Stimulated activated CD4-positive, alpha-beta T cell treated with anti-CD3 and anti-CD28 coated beads, Interleukin-15, amount 100 ng/mL, for 1 hour (primary cell): ENCODE measurements around the gene TEX54.
"Not testable (repeated sequence)": the region's sequence is repeated elsewhere in the genome, so short reads cannot be mapped to it uniquely, and the experiment has no call there.

Source experiments
- DNase-seq, 2 donors: peaks; one replicate each; pipeline ENCODE4 v3.0.0-alpha.2; 2020; ENCODE audit warnings: low read depth in 1 of 2, low spot score in 1 of 2

TEX54 gene

GRCh38 chr11:62855571-62856332, 23.1 kb upstream of the TEX54 start:
- DNase-seq, result peak; percentile 97

GRCh38 chr11:62854825-62855570, 22.4 kb upstream of the TEX54 start:
- no peak for DNase-seq

- DNase-seq, result no peak
These were observed 21.6 kb upstream of the TEX54 start for GRCh38 chr11:62854013-62854824.

- DNase-seq, result no peak
These were observed 20.8 kb upstream of the TEX54 start for GRCh38 chr11:62853279-62853965.

- DNase-seq, result no peak
These were observed 20.0 kb upstream of the TEX54 start for GRCh38 chr11:62852523-62853188.

- DNase-seq, result no peak
These were observed 19.3 kb upstream of the TEX54 start for GRCh38 chr11:62851807-62852522.

- no peak for DNase-seq
These were observed 18.5 kb upstream of the TEX54 start for GRCh38 chr11:62850911-62851806.

GRCh38 chr11:62847767-62848314, 15.2 kb upstream of the TEX54 start:
- no peak for DNase-seq

- DNase-seq, result no peak
These were observed 13.5 kb upstream of the TEX54 start for GRCh38 chr11:62846177-62846576.

GRCh38 chr11:62844154-62844553, 11.5 kb upstream of the TEX54 start:
- no peak for DNase-seq

GRCh38 chr11:62843466-62843865, 10.8 kb upstream of the TEX54 start:
- DNase-seq, result no peak

GRCh38 chr11:62842891-62843290, 10.2 kb upstream of the TEX54 start:
- not testable (repeated sequence) for DNase-seq

- no peak for DNase-seq
These were observed 9.6 kb upstream of the TEX54 start for GRCh38 chr11:62842171-62842741.

- DNase-seq, result peak; percentile 66 to 72
These were observed 8.9 kb upstream of the TEX54 start for GRCh38 chr11:62841361-62842170.

GRCh38 chr11:62840721-62841360, 8.2 kb upstream of the TEX54 start:
- peak; percentile 49 to 75 for DNase-seq

- peak; percentile 71 to 78 for DNase-seq
These were observed 6.7 kb upstream of the TEX54 start, which contains the start of gene WDR74 for GRCh38 chr11:62839050-62839945. Gene WDR74 (minus strand): TSS chr11:62839590. CDS start chr11:62839570, 20 bp downstream.
